ENCODE measurements around the gene TAF1B. TPM values are rescaled to one million over a fixed set of nuclear protein-coding genes. Genes with fewer than 3 reads are reported as not detected.
A peak's percentile ranks its signal among the peaks of the same experiment; 100 is the strongest.

Gene TAF1B
- total and polyA plus RNA-seq, 2 donors (not counting 1 experiment from before 2014, with no cell fraction given) = 19.5 to 32.9 TPM

GRCh38 chr2:9815844-9816279 lies 27.4 kb upstream of the TAF1B start:
- Histone ChIP-seq H3K4me1 (ENCODE audit: control insufficient read depth, extremely low read depth, insufficient read depth, low read length) (no peaks in the 10 kb centered on the region), H3K9me3 (ENCODE audit: control insufficient read depth, insufficient read depth, low read depth, low read length) (no peaks in the 10 kb centered on the region), H3K27me3 (ENCODE audit: control insufficient read depth, insufficient read depth, low read length) (no peaks in the 10 kb centered on the region), H4K20me1 (ENCODE audit: control insufficient read depth, extremely low read depth, insufficient read depth, low read length) (no peaks in the 10 kb centered on the region), H3K4me3 (replicated peaks in 1 of 4; ENCODE audit: control extremely low read depth in 1 of 4, insufficient read depth in 1 of 4, low read depth in 3 of 4, low read length in 4 of 4) (no peak overlapping the region), H3K79me2 (ENCODE audit: control insufficient read depth, insufficient read depth, low read length) (no peaks in the 10 kb centered on the region), H3K27ac (ENCODE audit: insufficient read depth, low read length) (no peak overlapping the region), H2AFZ (ENCODE audit: low read length) (no peak overlapping the region), H3K9ac (ENCODE audit: insufficient read depth, low read length) (no peak overlapping the region), H3K36me3 (ENCODE audit: control insufficient read depth, insufficient read depth, low read length) (no peaks in the 10 kb centered on the region), H3K4me2 (ENCODE audit: extremely low read depth, insufficient read depth, low read length) (no peak overlapping the region)
- peak in 1 of 2 donors; percentile 64 for DNase-seq (ENCODE audit: low read depth in 2 of 2)
- TF ChIP-seq, protein P1, sequence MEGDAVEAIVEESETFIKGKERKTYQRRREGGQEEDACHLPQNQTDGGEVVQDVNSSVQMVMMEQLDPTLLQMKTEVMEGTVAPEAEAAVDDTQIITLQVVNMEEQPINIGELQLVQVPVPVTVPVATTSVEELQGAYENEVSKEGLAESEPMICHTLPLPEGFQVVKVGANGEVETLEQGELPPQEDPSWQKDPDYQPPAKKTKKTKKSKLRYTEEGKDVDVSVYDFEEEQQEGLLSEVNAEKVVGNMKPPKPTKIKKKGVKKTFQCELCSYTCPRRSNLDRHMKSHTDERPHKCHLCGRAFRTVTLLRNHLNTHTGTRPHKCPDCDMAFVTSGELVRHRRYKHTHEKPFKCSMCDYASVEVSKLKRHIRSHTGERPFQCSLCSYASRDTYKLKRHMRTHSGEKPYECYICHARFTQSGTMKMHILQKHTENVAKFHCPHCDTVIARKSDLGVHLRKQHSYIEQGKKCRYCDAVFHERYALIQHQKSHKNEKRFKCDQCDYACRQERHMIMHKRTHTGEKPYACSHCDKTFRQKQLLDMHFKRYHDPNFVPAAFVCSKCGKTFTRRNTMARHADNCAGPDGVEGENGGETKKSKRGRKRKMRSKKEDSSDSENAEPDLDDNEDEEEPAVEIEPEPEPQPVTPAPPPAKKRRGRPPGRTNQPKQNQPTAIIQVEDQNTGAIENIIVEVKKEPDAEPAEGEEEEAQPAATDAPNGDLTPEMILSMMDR (conservative IDR thresholded peaks at IDR 0.05 in 1 of 2, IDR thresholded peaks at IDR 0.05 in 1 of 2; ENCODE audit: low read depth in 1 of 2, low read length in 2 of 2) = no peak
- TF ChIP-seq EZH2 (IDR thresholded peaks at IDR 0.05; ENCODE audit: low read length, missing control alignments) = no peak

DNA sequence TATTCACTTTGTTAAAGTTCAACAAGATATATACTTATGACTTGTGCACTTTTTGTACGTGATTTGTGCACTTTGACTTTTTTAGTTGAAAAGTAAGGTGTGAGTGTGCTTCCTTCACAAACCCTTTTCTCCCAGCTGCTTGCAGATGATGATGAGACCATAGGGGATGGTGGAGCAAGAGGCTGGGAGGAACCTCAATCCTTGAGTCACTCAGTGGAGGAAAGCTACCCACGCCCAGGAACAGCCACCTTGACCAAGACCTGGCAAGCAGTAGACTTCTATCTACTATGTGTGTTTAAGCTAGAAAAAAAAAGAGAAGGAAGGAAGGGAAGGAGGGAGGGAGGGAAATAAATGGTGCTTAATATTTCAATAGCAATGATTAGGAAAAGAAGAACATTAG lies 25.2 kb upstream of the TAF1B start:
- H3K9ac ChIP-seq (ENCODE audit: insufficient read depth, low read length) = no peak overlapping the region
- H2AFZ ChIP-seq (ENCODE audit: low read length) = no peak overlapping the region
- TF ChIP-seq EZH2 (IDR thresholded peaks at IDR 0.05; ENCODE audit: low read length, missing control alignments) = no peak
- TF ChIP-seq, protein P1 (conservative IDR thresholded peaks at IDR 0.05 in 1 of 2, IDR thresholded peaks at IDR 0.05 in 1 of 2; ENCODE audit: low read depth in 1 of 2, low read length in 2 of 2) = no peak
- no peaks in the 10 kb centered on the region for H3K4me1 ChIP-seq (ENCODE audit: control insufficient read depth, extremely low read depth, insufficient read depth, low read length)
- no peaks in the 10 kb centered on the region for H3K36me3 ChIP-seq (ENCODE audit: control insufficient read depth, insufficient read depth, low read length)
- H3K4me3 ChIP-seq (replicated peaks in 1 of 4; ENCODE audit: control extremely low read depth in 1 of 4, insufficient read depth in 1 of 4, low read depth in 3 of 4, low read length in 4 of 4) = no peak overlapping the region
- no peaks in the 10 kb centered on the region for H3K27me3 ChIP-seq (ENCODE audit: control insufficient read depth, insufficient read depth, low read length)
- no peak overlapping the region for H3K27ac ChIP-seq (ENCODE audit: insufficient read depth, low read length)
- DNase-seq (ENCODE audit: low read depth in 2 of 2) = no peak
- no peak overlapping the region for H3K4me2 ChIP-seq (ENCODE audit: extremely low read depth, insufficient read depth, low read length)
- no peaks in the 10 kb centered on the region for H3K9me3 ChIP-seq (ENCODE audit: control insufficient read depth, insufficient read depth, low read depth, low read length)
- H3K79me2 ChIP-seq (ENCODE audit: control insufficient read depth, insufficient read depth, low read length) = no peaks in the 10 kb centered on the region
- H4K20me1 ChIP-seq (ENCODE audit: control insufficient read depth, extremely low read depth, insufficient read depth, low read length) = no peaks in the 10 kb centered on the region

GRCh38 chr2:9819551-9819950 lies 23.7 kb upstream of the TAF1B start:
- Histone ChIP-seq H2AFZ (ENCODE audit: low read length) (no peak overlapping the region), H3K79me2 (ENCODE audit: control insufficient read depth, insufficient read depth, low read length) (no peaks in the 10 kb centered on the region), H3K27me3 (ENCODE audit: control insufficient read depth, insufficient read depth, low read length) (no peaks in the 10 kb centered on the region), H3K4me2 (ENCODE audit: extremely low read depth, insufficient read depth, low read length) (no peak overlapping the region), H3K9me3 (ENCODE audit: control insufficient read depth, insufficient read depth, low read depth, low read length) (no peaks in the 10 kb centered on the region), H3K4me1 (ENCODE audit: control insufficient read depth, extremely low read depth, insufficient read depth, low read length) (no peaks in the 10 kb centered on the region), H4K20me1 (ENCODE audit: control insufficient read depth, extremely low read depth, insufficient read depth, low read length) (no peaks in the 10 kb centered on the region), H3K27ac (ENCODE audit: insufficient read depth, low read length) (no peak overlapping the region), H3K9ac (ENCODE audit: insufficient read depth, low read length) (no peak overlapping the region), H3K36me3 (ENCODE audit: control insufficient read depth, insufficient read depth, low read length) (no peaks in the 10 kb centered on the region), H3K4me3 (replicated peaks in 1 of 4; ENCODE audit: control extremely low read depth in 1 of 4, insufficient read depth in 1 of 4, low read depth in 3 of 4, low read length in 4 of 4) (no peak overlapping the region)
- TF ChIP-seq, protein P1 (conservative IDR thresholded peaks at IDR 0.05 in 1 of 2, IDR thresholded peaks at IDR 0.05 in 1 of 2; ENCODE audit: low read depth in 1 of 2, low read length in 2 of 2) = no peak
- no peak for TF ChIP-seq EZH2 (IDR thresholded peaks at IDR 0.05; ENCODE audit: low read length, missing control alignments)
- DNase-seq (ENCODE audit: low read depth in 2 of 2) = no peak
